K562 (cell line): ENCODE results near the gene BPTF. TPM values are rescaled to one million over a fixed set of nuclear protein-coding genes. Genes with fewer than 3 reads are reported as not detected.

Experiments
- COPS2 ChIP-seq: fragments of 450-650 bp; conservative IDR thresholded peaks from 2 replicates; pipeline ENCODE4 v1.6.1; 2016; ENCODE audit warnings: mild to moderate bottlenecking, moderate library complexity
- HNRNPUL1 ChIP-seq: fragments of 200-400 bp; formaldehyde crosslinking; IDR thresholded peaks from 2 replicates; pipeline ENCODE4 v1.6.1; 2017; ENCODE audit warnings: low read length
- RBM22 ChIP-seq: fragments of 200-400 bp; formaldehyde crosslinking; IDR thresholded peaks from 2 replicates; pipeline ENCODE4 v1.6.1; 2018; ENCODE audit warnings: low read length, low read depth; ENCODE audit not compliant: poor library complexity, severe bottlenecking
- RBM25 ChIP-seq: fragments of 200-400 bp; formaldehyde crosslinking; IDR thresholded peaks from 2 replicates; pipeline ENCODE4 v1.6.1; 2018; ENCODE audit warnings: low read length, low read depth, moderate library complexity; ENCODE audit not compliant: severe bottlenecking
- RHOXF2B ChIP-seq: fragments of 250-450 bp; sonication (Bioruptor Pico); conservative IDR thresholded peaks from 2 replicates; pipeline ENCODE4 v1.5.1; 2021
- TAL1 ChIP-seq: fragments of 450-650 bp; IDR thresholded peaks from 2 replicates; pipeline ENCODE4 v1.6.1; 2016; ENCODE audit warnings: mild to moderate bottlenecking
- ZNF347 ChIP-seq: fragments of 450-650 bp; formaldehyde crosslinking; IDR thresholded peaks from 2 replicates; pipeline ENCODE4 v1.4.0; 2020; ENCODE audit warnings: low read depth, mild to moderate bottlenecking, moderate library complexity
- ZNF41 ChIP-seq: fragments of 250-450 bp; sonication (Bioruptor Pico); conservative IDR thresholded peaks from 2 replicates; pipeline ENCODE4 v1.4.0; 2020; ENCODE audit warnings: mild to moderate bottlenecking
- ZNF586 ChIP-seq: fragments of 450-650 bp; formaldehyde crosslinking; conservative IDR thresholded peaks from 2 replicates; pipeline ENCODE4 v1.4.0; 2020; ENCODE audit warnings: mild to moderate bottlenecking, moderate library complexity
- ZNF764 ChIP-seq: fragments of 250-450 bp; sonication (Bioruptor Pico); IDR thresholded peaks from 2 replicates; pipeline ENCODE4 v1.4.0; 2020; ENCODE audit warnings: low read depth, mild to moderate bottlenecking, moderate library complexity
- polyA plus RNA-seq, 8 experiments: library from polyadenylated mRNA; depleted of rRNA in 4 of 8; stranded (reverse) in 5 of 8; unstranded in 3 of 8; fragments of >200 nt; fragmentation: Nextera tagmentation in 2 of 8; fragmentation: Illumina TruSeq in 1 of 8; extraction: Ambion mirVana in 2 of 8; extraction: Trizol in 1 of 8; gene quantifications; 2 replicates each; pipeline versions ENCODE4 v1.2.1 to v1.2.3, GENCODE V29; 2011 to 2014; ENCODE audit warnings: inconsistent platforms in 1 of 8, missing spikeins in 1 of 8
- total RNA-seq, 7 experiments: library from RNA; depleted of rRNA in 6 of 7; stranded (reverse); fragments of >200 nt in 6 of 7; fragmentation: Illumina TruSeq in 2 of 7; extraction: Trizol in 2 of 7; gene quantifications; 2 replicates each; pipeline versions ENCODE4 v1.2.1 to v1.2.3, GENCODE V29; 2011 to 2021; ENCODE audit warnings: low replicate concordance in 1 of 7
- TF ChIP-seq, protein P1 (sequence below), 3 experiments: fragments of 200-800 bp in 1 of 3; fragments of 250-450 bp in 1 of 3; fragments of 450-650 bp in 1 of 3; sonication (Bioruptor Pico) in 1 of 3; sonication (Bioruptor generic) in 1 of 3; formaldehyde crosslinking in 1 of 3; IDR thresholded peaks; 2 replicates each; pipeline versions ENCODE4 v1.6.1 to v1.8.0; 2016 to 2022; ENCODE audit warnings: mild to moderate bottlenecking in 2 of 3, missing genetic modification characterization in 2 of 3, missing compliant biosample characterization in 1 of 3, moderate library complexity in 1 of 3
- TF ChIP-seq, protein P2 (sequence below), 2 experiments: fragments of 450-650 bp; formaldehyde crosslinking in 1 of 2; IDR thresholded peaks; 2 replicates each; pipeline versions ENCODE4 v1.4.0 to v1.6.1; 2014 to 2020; ENCODE audit warnings: mild to moderate bottlenecking in 2 of 2, borderline replicate concordance in 1 of 2, low read depth in 1 of 2
- TF ChIP-seq, protein P3 (sequence below), 3 experiments: fragments of 200-800 bp in 1 of 3; sonication (Bioruptor generic) in 1 of 3; sonication (generic) in 1 of 3; formaldehyde crosslinking in 1 of 3; IDR thresholded peaks; 2 replicates each; pipeline versions ENCODE4 v1.6.1 to v1.8.0; 2016 to 2022; ENCODE audit warnings: mild to moderate bottlenecking in 2 of 3, missing compliant biosample characterization in 2 of 3, missing genetic modification characterization in 2 of 3, missing genetic modification reagents in 1 of 3

Gene BPTF
- total and polyA plus RNA-seq, 9 of the 15 experiments (the other 6 are each of a cell fraction or from before 2014, with no cell fraction given), result 12.5 to 52.1 (median 26.9) TPM

DNA sequence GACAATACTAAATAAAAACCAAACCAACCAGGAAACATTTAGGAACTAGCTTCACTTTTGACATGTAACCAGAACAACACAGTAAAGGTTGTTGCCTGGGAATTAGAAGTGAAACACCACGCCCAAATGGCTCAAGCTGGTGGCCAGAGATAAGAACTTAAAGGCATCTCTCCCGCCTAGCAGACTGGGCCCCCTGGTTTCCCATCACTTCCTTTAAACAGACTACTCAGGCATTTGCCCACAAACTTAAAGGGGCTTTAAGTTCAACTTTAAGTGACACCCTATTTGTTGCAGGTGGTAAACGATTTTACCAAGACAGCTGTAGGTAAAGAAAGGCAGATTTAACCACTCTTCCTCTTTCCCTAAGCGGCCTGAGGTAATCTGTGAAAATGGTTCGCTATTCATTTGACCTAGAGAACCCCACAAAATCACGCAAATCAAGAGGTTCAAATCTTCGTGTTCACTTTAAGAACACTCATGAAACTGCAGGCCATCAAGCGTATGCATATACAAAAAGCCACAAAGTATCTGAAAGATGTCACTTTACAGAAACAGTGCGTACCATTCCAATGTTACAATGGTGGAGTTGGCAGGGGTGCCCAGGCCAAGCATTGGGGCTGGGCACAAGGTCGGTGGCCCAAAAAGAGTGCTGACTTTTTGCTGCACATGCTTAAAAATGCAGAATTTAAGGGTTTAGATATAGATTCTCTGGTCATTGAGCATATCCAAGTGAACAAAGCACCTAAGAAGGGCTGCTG lies 40.8 kb upstream of the BPTF start (continued):
- TF ChIP-seq, protein P1, sequence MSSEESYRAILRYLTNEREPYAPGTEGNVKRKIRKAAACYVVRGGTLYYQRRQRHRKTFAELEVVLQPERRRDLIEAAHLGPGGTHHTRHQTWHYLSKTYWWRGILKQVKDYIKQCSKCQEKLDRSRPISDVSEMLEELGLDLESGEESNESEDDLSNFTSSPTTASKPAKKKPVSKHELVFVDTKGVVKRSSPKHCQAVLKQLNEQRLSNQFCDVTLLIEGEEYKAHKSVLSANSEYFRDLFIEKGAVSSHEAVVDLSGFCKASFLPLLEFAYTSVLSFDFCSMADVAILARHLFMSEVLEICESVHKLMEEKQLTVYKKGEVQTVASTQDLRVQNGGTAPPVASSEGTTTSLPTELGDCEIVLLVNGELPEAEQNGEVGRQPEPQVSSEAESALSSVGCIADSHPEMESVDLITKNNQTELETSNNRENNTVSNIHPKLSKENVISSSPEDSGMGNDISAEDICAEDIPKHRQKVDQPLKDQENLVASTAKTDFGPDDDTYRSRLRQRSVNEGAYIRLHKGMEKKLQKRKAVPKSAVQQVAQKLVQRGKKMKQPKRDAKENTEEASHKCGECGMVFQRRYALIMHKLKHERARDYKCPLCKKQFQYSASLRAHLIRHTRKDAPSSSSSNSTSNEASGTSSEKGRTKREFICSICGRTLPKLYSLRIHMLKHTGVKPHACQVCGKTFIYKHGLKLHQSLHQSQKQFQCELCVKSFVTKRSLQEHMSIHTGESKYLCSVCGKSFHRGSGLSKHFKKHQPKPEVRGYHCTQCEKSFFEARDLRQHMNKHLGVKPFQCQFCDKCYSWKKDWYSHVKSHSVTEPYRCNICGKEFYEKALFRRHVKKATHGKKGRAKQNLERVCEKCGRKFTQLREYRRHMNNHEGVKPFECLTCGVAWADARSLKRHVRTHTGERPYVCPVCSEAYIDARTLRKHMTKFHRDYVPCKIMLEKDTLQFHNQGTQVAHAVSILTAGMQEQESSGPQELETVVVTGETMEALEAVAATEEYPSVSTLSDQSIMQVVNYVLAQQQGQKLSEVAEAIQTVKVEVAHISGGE (CRISPR knock-in tag; IDR thresholded peaks at IDR 0.05), result peak in 1 of 3 experiments; percentile 69; a peak in 2 of 6 replicates
- TF ChIP-seq ZNF764 (CRISPR knock-in tag) (no peak), ZNF347 (CRISPR knock-in tag) (no peak), ZNF41 (no peak; the same call in 1 of the 2 replicates), ZNF586 (CRISPR knock-in tag) (no peak), RHOXF2B (CRISPR knock-in tag) (no peak), HNRNPUL1 (no peak), TAL1 (peak; percentile 95), RBM22 (no peak), RBM25 (no peak), COPS2 (no peak)
- TF ChIP-seq, protein P2, sequence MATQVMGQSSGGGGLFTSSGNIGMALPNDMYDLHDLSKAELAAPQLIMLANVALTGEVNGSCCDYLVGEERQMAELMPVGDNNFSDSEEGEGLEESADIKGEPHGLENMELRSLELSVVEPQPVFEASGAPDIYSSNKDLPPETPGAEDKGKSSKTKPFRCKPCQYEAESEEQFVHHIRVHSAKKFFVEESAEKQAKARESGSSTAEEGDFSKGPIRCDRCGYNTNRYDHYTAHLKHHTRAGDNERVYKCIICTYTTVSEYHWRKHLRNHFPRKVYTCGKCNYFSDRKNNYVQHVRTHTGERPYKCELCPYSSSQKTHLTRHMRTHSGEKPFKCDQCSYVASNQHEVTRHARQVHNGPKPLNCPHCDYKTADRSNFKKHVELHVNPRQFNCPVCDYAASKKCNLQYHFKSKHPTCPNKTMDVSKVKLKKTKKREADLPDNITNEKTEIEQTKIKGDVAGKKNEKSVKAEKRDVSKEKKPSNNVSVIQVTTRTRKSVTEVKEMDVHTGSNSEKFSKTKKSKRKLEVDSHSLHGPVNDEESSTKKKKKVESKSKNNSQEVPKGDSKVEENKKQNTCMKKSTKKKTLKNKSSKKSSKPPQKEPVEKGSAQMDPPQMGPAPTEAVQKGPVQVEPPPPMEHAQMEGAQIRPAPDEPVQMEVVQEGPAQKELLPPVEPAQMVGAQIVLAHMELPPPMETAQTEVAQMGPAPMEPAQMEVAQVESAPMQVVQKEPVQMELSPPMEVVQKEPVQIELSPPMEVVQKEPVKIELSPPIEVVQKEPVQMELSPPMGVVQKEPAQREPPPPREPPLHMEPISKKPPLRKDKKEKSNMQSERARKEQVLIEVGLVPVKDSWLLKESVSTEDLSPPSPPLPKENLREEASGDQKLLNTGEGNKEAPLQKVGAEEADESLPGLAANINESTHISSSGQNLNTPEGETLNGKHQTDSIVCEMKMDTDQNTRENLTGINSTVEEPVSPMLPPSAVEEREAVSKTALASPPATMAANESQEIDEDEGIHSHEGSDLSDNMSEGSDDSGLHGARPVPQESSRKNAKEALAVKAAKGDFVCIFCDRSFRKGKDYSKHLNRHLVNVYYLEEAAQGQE (IDR thresholded peaks at IDR 0.05; ENCODE audit: borderline replicate concordance), result no peak; the same call in 1 of the 2 replicates
- TF ChIP-seq, protein P2 (CRISPR knock-in tag; IDR thresholded peaks at IDR 0.05; ENCODE audit: low read depth), result no peak
- TF ChIP-seq, protein P3, sequence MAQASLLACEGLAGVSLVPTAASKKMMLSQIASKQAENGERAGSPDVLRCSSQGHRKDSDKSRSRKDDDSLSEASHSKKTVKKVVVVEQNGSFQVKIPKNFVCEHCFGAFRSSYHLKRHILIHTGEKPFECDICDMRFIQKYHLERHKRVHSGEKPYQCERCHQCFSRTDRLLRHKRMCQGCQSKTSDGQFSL (CRISPR knock-in tag; IDR thresholded peaks at IDR 0.05), result no peak
- TF ChIP-seq, protein P3 (tag; IDR thresholded peaks at IDR 0.05), result no peak
